HEK293T (cell line): Measurements from ENCODE around the gene CSTPP1.

Experiments
- ARNT ChIP-seq: fragments of 450-650 bp; IDR thresholded peaks from 2 replicates; pipeline ENCODE4 v1.6.1; 2017; ENCODE audit warnings: mild to moderate bottlenecking
- BHLHE40 ChIP-seq: fragments of 450-650 bp; IDR thresholded peaks from 2 replicates; pipeline ENCODE4 v1.6.1; 2016; ENCODE audit warnings: mild to moderate bottlenecking, moderate library complexity, borderline replicate concordance
- CTBP1 ChIP-seq: fragments of 450-650 bp; IDR thresholded peaks from 2 replicates; pipeline ENCODE4 v1.6.1; 2016; ENCODE audit warnings: borderline replicate concordance
- ELF4 ChIP-seq: fragments of 450-650 bp; IDR thresholded peaks from 2 replicates; pipeline ENCODE4 v1.6.1; 2017; ENCODE audit warnings: antibody characterized with exemption
- FOXK2 ChIP-seq: fragments of 450-650 bp; IDR thresholded peaks from 2 replicates; pipeline ENCODE4 v1.6.1; 2016; ENCODE audit warnings: mild to moderate bottlenecking
- FOXM1 ChIP-seq: fragments of 450-650 bp; IDR thresholded peaks from 2 replicates; pipeline ENCODE4 v1.6.1; 2017; ENCODE audit warnings: mild to moderate bottlenecking, borderline replicate concordance
- L3MBTL2 ChIP-seq: fragments of 450-650 bp; conservative IDR thresholded peaks from 2 replicates; pipeline ENCODE4 v1.6.1; 2016; ENCODE audit warnings: mild to moderate bottlenecking
- LEF1 ChIP-seq: fragments of 450-650 bp; IDR thresholded peaks from 2 replicates; pipeline ENCODE4 v1.6.1; 2017; ENCODE audit warnings: mild to moderate bottlenecking, borderline replicate concordance
- NFRKB ChIP-seq: fragments of 450-650 bp; IDR thresholded peaks from 2 replicates; pipeline ENCODE4 v1.6.1; 2016; ENCODE audit warnings: mild to moderate bottlenecking, moderate library complexity
- SP1 ChIP-seq: fragments of 450-650 bp; IDR thresholded peaks from 2 replicates; pipeline ENCODE4 v1.6.1; 2017
- SUZ12 ChIP-seq: fragments of 450-650 bp; IDR thresholded peaks from 2 replicates; pipeline ENCODE4 v1.6.1; 2016; ENCODE audit warnings: mild to moderate bottlenecking
- TARDBP ChIP-seq: fragments of 450-650 bp; IDR thresholded peaks from 2 replicates; pipeline ENCODE4 v1.6.1; 2016
- ZNF384 ChIP-seq: fragments of 450-650 bp; IDR thresholded peaks from 2 replicates; pipeline ENCODE4 v1.6.1; 2016
- TF ChIP-seq, protein P1 (sequence below): fragments of 450-650 bp; IDR thresholded peaks from 2 replicates; pipeline ENCODE4 v1.6.1; 2016

DNA sequence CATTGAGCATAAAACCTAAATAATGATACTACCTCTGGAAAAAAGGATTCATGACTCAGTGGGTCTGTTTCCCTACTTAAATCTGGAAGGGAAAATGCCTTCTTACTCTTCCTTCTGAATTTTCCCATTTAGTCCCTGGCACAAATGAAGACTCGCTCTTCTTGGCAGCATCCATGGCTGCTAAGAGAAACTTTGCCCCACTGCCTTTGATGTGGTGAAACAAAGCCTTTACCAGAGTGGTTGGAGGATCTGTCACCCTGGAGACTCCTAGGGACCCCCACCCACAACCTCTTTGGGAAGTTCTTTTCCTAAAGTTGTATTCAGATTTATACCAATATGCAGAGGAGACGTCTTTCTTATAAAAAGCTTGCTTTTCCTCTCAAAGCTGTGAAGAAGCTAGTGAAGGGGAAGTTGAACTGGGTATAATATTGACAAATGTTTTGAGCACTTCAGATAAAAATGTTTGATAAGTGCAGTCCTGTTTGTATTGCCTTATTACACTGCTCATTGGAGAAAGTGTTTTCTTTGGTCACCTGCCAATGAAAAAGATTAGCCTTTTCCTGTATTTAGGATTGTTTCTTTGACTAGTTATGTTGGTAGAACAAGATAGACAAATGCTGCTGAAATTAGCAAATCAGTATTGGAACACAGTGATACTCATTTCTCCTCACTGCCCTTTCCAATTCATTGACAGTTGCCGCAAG lies 162.8 kb downstream of the CSTPP1 start:
- TF ChIP-seq SUZ12 (no peak), FOXM1 (no peak), SP1 (no peak), ELF4 (no peak), ZNF384 (no peak), CTBP1 (no peak), BHLHE40 (no peak), TARDBP (no peak), L3MBTL2 (no peak), FOXK2 (no peak), ARNT (no peak), NFRKB (no peak), LEF1 (no peak)
- TF ChIP-seq, protein P1, sequence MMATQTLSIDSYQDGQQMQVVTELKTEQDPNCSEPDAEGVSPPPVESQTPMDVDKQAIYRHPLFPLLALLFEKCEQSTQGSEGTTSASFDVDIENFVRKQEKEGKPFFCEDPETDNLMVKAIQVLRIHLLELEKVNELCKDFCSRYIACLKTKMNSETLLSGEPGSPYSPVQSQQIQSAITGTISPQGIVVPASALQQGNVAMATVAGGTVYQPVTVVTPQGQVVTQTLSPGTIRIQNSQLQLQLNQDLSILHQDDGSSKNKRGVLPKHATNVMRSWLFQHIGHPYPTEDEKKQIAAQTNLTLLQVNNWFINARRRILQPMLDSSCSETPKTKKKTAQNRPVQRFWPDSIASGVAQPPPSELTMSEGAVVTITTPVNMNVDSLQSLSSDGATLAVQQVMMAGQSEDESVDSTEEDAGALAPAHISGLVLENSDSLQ = no peak
